ENCODE results near the gene NPIPB12. TPM values are rescaled to one million over a fixed set of nuclear protein-coding genes. Genes with fewer than 3 reads are reported as not detected.
"Not testable (repeated sequence)": the region's sequence is repeated elsewhere in the genome, so short reads cannot be mapped to it uniquely, and the experiment has no call there.

Gene NPIPB12
- total RNA-seq, 1 experiment from 2014 or later: 41.0 TPM

DNA sequence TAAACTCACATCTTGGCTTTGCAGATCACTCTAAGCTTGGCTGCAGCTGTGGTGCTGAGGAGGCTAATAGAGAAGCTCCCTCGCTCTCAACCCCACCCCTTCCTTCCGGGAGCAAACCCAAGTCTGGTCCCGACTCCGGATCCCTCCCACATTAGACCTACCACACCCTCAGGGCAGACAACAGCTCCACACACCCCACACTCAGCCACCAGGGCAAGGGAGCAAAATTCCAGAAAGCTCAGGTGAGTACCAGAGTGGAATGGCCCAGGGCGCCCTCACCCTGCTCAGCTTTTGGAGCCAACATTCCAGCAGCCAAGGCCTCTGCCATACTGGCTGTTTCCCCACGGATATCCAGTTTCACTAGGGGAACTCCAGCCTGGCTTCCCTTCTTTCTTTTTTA, 36.5 kb downstream of the NPIPB12 start:
- POLR2A ChIA-PET; H4K20me1 ChIP-seq (ENCODE audit: insufficient read depth); RAD21 ChIA-PET (ENCODE audit: low non-redundant PET in 1 of 2, low total read pairs in 2 of 2, uncharacterized antibody in 2 of 2, unreplicated experiment in 2 of 2); H3K9me3 ChIP-seq (ENCODE audit: control insufficient read depth in 1 of 2, insufficient read depth in 1 of 2, low read depth in 1 of 2, low read length in 2 of 2); H3K4me3 ChIP-seq (replicated peaks in 1 of 2; ENCODE audit: low read depth in 1 of 2, low read length in 2 of 2); H3K27ac ChIP-seq (ENCODE audit: low read depth, low read length); H3K36me3 ChIP-seq (ENCODE audit: control insufficient read depth in 1 of 2, insufficient read depth in 2 of 2, low read length in 2 of 2); H3K4me1 ChIP-seq (ENCODE audit: control insufficient read depth in 1 of 2, insufficient read depth in 2 of 2, low read length in 2 of 2); DNase-seq (ENCODE audit: low read depth, low spot score); H3K9me2 ChIP-seq (ENCODE audit: insufficient read depth); H3K9ac ChIP-seq (ENCODE audit: low read length); H2AFZ ChIP-seq (ENCODE audit: low read depth, low read length, poor library complexity, severe bottlenecking); H3K79me2 ChIP-seq (ENCODE audit: insufficient read depth, low read length); CTCF ChIA-PET; intact Hi-C loops (cut with micrococcal nuclease); H3K27me3 ChIP-seq (ENCODE audit: insufficient read depth, low read length): not testable (repeated sequence)
- peak; percentile 60 for ATAC-seq
- peak overlapping the region; percentile 47 for H3K4me2 ChIP-seq (ENCODE audit: low read length)
- BruUV-seq (replicated peaks): TSS peak; percentile 79

- CTCF ChIA-PET; H3K4me1 ChIP-seq (ENCODE audit: control insufficient read depth in 1 of 2, insufficient read depth in 2 of 2, low read length in 2 of 2); H3K4me3 ChIP-seq (replicated peaks in 1 of 2; ENCODE audit: low read depth in 1 of 2, low read length in 2 of 2); H3K4me2 ChIP-seq (ENCODE audit: low read length); H3K9me2 ChIP-seq (ENCODE audit: insufficient read depth); H3K27ac ChIP-seq (ENCODE audit: low read depth, low read length); H3K36me3 ChIP-seq (ENCODE audit: control insufficient read depth in 1 of 2, insufficient read depth in 2 of 2, low read length in 2 of 2); H2AFZ ChIP-seq (ENCODE audit: low read depth, low read length, poor library complexity, severe bottlenecking); DNase-seq (ENCODE audit: low read depth, low spot score); H3K27me3 ChIP-seq (ENCODE audit: insufficient read depth, low read length); RAD21 ChIA-PET (ENCODE audit: low non-redundant PET in 1 of 2, low total read pairs in 2 of 2, uncharacterized antibody in 2 of 2, unreplicated experiment in 2 of 2); POLR2A ChIA-PET; H3K9ac ChIP-seq (ENCODE audit: low read length); H3K9me3 ChIP-seq (ENCODE audit: control insufficient read depth in 1 of 2, insufficient read depth in 1 of 2, low read depth in 1 of 2, low read length in 2 of 2); intact Hi-C loops (cut with micrococcal nuclease); BruUV-seq (replicated peaks); H4K20me1 ChIP-seq (ENCODE audit: insufficient read depth); H3K79me2 ChIP-seq (ENCODE audit: insufficient read depth, low read length): not testable (repeated sequence)
- ATAC-seq: peak; percentile 66
Measured at GRCh38 chr16:29467654-29468366, 38.4 kb downstream of the NPIPB12 start.

DNA sequence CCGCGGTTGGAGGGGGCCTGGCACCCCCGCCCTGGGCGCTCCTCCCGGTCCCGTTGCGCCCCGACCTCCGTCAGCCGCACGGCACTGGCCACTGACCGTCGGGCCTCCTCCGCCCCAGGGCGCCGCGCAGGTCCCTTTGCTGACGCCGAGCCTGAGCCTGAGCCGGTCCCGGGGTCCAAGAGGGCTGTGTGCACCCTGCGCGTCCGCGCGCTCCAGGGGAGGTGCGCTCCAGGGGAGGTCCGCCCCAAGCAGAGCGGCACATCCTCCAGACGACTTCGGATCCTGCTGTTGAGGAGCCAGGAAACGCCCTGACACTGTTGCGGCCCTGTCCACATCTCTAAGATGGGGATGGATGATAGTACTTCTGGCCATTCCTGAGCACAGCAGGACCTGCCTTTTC, 39.3 kb downstream of the NPIPB12 start:
- H3K27me3 ChIP-seq (ENCODE audit: insufficient read depth, low read length); H3K9ac ChIP-seq (ENCODE audit: low read length); CTCF ChIA-PET; H3K9me3 ChIP-seq (ENCODE audit: control insufficient read depth in 1 of 2, insufficient read depth in 1 of 2, low read depth in 1 of 2, low read length in 2 of 2); H3K4me2 ChIP-seq (ENCODE audit: low read length); DNase-seq (ENCODE audit: low read depth, low spot score); H3K4me1 ChIP-seq (ENCODE audit: control insufficient read depth in 1 of 2, insufficient read depth in 2 of 2, low read length in 2 of 2); H3K9me2 ChIP-seq (ENCODE audit: insufficient read depth); intact Hi-C loops (cut with micrococcal nuclease); RAD21 ChIA-PET (ENCODE audit: low non-redundant PET in 1 of 2, low total read pairs in 2 of 2, uncharacterized antibody in 2 of 2, unreplicated experiment in 2 of 2); POLR2A ChIA-PET; H4K20me1 ChIP-seq (ENCODE audit: insufficient read depth); H3K79me2 ChIP-seq (ENCODE audit: insufficient read depth, low read length); BruUV-seq (replicated peaks); H3K36me3 ChIP-seq (ENCODE audit: control insufficient read depth in 1 of 2, insufficient read depth in 2 of 2, low read length in 2 of 2); H3K4me3 ChIP-seq (replicated peaks in 1 of 2; ENCODE audit: low read depth in 1 of 2, low read length in 2 of 2); H2AFZ ChIP-seq (ENCODE audit: low read depth, low read length, poor library complexity, severe bottlenecking); H3K27ac ChIP-seq (ENCODE audit: low read depth, low read length): not testable (repeated sequence)
- peak; percentile 39 for ATAC-seq

DNA sequence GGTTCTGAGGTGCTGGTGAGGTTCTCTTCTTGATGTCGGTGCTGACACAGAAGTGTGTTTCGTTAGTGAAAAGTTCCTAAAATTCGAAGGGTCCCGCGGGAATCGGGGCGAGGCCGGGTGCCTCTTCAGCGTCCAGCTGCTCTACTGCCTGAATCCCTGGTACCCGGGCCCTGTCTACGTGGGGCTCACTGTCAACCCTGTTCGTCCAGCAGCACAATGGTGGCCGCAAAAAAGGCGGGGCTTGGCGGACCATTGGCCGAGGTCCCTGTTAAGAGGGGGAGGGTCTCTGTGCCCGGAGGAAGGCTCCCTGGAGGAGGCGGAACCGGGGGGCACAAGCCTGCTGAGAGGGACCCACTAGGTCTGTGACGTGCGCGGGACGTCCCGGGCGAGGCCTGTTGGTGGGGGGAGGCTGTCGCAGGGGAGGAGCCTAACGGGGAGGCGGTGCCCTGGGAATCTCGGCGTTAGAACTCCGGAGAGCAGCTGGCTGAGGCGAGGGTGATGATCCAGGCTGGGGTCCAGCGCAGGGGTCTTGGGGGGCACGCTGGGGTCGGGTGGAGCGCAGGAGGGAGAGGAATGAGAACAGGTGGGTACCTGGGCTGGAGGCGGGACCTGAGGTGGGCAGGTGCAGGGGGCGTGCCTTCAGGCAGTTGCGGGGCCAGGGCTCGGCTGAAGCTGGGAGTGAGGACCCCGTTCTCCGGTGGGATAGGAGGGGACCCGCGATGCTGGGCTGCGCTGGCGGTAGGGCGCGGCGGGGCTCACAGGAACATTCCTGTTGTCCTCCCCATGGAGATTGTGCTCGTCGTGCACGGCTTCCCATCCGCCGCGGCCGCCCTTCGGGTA, 40.0 kb downstream of the NPIPB12 start:
- POLR2A ChIA-PET; BruUV-seq (replicated peaks): not testable (repeated sequence)

More for the DNA sequence above, 40.0 kb downstream of the NPIPB12 start:
- intact Hi-C loops (cut with micrococcal nuclease); DNase-seq (ENCODE audit: low read depth, low spot score); H4K20me1 ChIP-seq (ENCODE audit: insufficient read depth); H3K9me2 ChIP-seq (ENCODE audit: insufficient read depth); H3K9ac ChIP-seq (ENCODE audit: low read length); H3K9me3 ChIP-seq (ENCODE audit: control insufficient read depth in 1 of 2, insufficient read depth in 1 of 2, low read depth in 1 of 2, low read length in 2 of 2); H3K36me3 ChIP-seq (ENCODE audit: control insufficient read depth in 1 of 2, insufficient read depth in 2 of 2, low read length in 2 of 2); RAD21 ChIA-PET (ENCODE audit: low non-redundant PET in 1 of 2, low total read pairs in 2 of 2, uncharacterized antibody in 2 of 2, unreplicated experiment in 2 of 2); CTCF ChIA-PET; H3K4me1 ChIP-seq (ENCODE audit: control insufficient read depth in 1 of 2, insufficient read depth in 2 of 2, low read length in 2 of 2); H3K79me2 ChIP-seq (ENCODE audit: insufficient read depth, low read length); H3K4me2 ChIP-seq (ENCODE audit: low read length); H3K27ac ChIP-seq (ENCODE audit: low read depth, low read length); H3K27me3 ChIP-seq (ENCODE audit: insufficient read depth, low read length); H2AFZ ChIP-seq (ENCODE audit: low read depth, low read length, poor library complexity, severe bottlenecking); H3K4me3 ChIP-seq (replicated peaks in 1 of 2; ENCODE audit: low read depth in 1 of 2, low read length in 2 of 2): not testable (repeated sequence)
- ATAC-seq: peak; percentile 63

Data from HCT116 (cell line).